Peyer's patch (tissue), 4 donors: ENCODE measurements around the gene SEC14L3. TPM values are rescaled to one million over a fixed set of nuclear protein-coding genes. Genes with fewer than 3 reads are reported as not detected.

Source experiments
- DNase-seq, 3 donors: peaks; one replicate each; pipeline ENCODE4 v3.0.0-alpha.2; 2017 to 2019
- H3K27ac ChIP-seq, 4 donors: fragments of 200-600 bp; sonication (generic); one replicate each; pipeline ENCODE4 v1.5.1; 2016 to 2019
- H3K27me3 ChIP-seq, 2 donors: fragments of 200-600 bp; sonication (generic); one replicate each; pipeline ENCODE4 v1.5.1; 2019
- H3K36me3 ChIP-seq, 3 donors: fragments of 200-600 bp; sonication (generic); one replicate each; pipeline ENCODE4 v1.5.1; 2016 to 2019
- H3K4me1 ChIP-seq, 4 donors: fragments of 200-600 bp; sonication (generic); one replicate each; pipeline ENCODE4 v1.5.1; 2016 to 2019
- H3K4me3 ChIP-seq, 4 donors: fragments of 200-600 bp; sonication (generic); 1 replicate in 3 of 4; 2 replicates in 1 of 4; pipeline ENCODE4 v1.5.1; 2016 to 2019; ENCODE audit warnings: mild to moderate bottlenecking in 1 of 4
- H3K9me3 ChIP-seq, 4 donors: fragments of 200-600 bp; sonication (generic); one replicate each; pipeline ENCODE4 v1.5.1; 2016 to 2019; ENCODE audit warnings: mild to moderate bottlenecking in 1 of 4
- CTCF ChIP-seq, 6 experiments: fragments of 450-650 bp in 4 of 6; fragments of 200-600 bp in 2 of 6; sonication (generic) in 1 of 6; IDR thresholded peaks; one replicate each; pipeline ENCODE4 v1.5.1; 2017 to 2019; ENCODE audit warnings: antibody characterized with exemption in 6 of 6, mild to moderate bottlenecking in 3 of 6, moderate library complexity in 1 of 6
- POLR2A ChIP-seq, 2 donors: fragments of 450-650 bp; IDR thresholded peaks; one replicate each; pipeline ENCODE4 v1.5.1; 2017; ENCODE audit warnings: antibody characterized with exemption in 2 of 2, mild to moderate bottlenecking in 2 of 2, moderate library complexity in 2 of 2
- total RNA-seq, 4 donors: library from RNA; depleted of rRNA; stranded (reverse); fragments of >200 nt; gene quantifications; one replicate each; pipeline ENCODE4 v1.1.0, GENCODE V29; 2016

Gene SEC14L3
- total RNA-seq, 4 donors from 2014 or later: not detected

GRCh38 chr22:30495041-30495784 lies 23.4 kb upstream of the SEC14L3 start:
- no peak overlapping the region for H3K27ac ChIP-seq
- H3K9me3 ChIP-seq: no peaks in the 10 kb centered on the region
- TF ChIP-seq POLR2A (IDR thresholded peaks at IDR 0.05) (no peak), CTCF (IDR thresholded peaks at IDR 0.05) (no peak)

GRCh38 chr22:30492144-30492543 lies 20.3 kb upstream of the SEC14L3 start:
- no peak for DNase-seq
- H3K9me3 ChIP-seq: no peaks in the 10 kb centered on the region
- H3K4me1 ChIP-seq: no peaks in the 10 kb centered on the region
- no peak overlapping the region for H3K4me3 ChIP-seq
- no peaks in the 10 kb centered on the region for H3K36me3 ChIP-seq
- H3K27me3 ChIP-seq: no peaks in the 10 kb centered on the region
- TF ChIP-seq POLR2A (IDR thresholded peaks at IDR 0.05): no peak
- H3K27ac ChIP-seq: no peak overlapping the region

More at GRCh38 chr22:30495041-30495784, 23.4 kb upstream of the SEC14L3 start:
- Histone ChIP-seq H3K4me3 (no peak overlapping the region), H3K36me3 (no peaks in the 10 kb centered on the region), H3K4me1 (no peaks in the 10 kb centered on the region), H3K27me3 (no peaks in the 10 kb centered on the region)
- DNase-seq: no peak

GRCh38 chr22:30491381-30491780 lies 19.6 kb upstream of the SEC14L3 start:
- H3K27ac ChIP-seq: no peak overlapping the region
- TF ChIP-seq POLR2A (IDR thresholded peaks at IDR 0.05): no peak
- no peak for TF ChIP-seq CTCF (IDR thresholded peaks at IDR 0.05)

GRCh38 chr22:30490399-30490798 lies 18.6 kb upstream of the SEC14L3 start:
- no peaks in the 10 kb centered on the region for H3K27me3 ChIP-seq
- H3K4me3 ChIP-seq: no peak overlapping the region
- H3K4me1 ChIP-seq: no peaks in the 10 kb centered on the region
- DNase-seq: no peak
- TF ChIP-seq CTCF (IDR thresholded peaks at IDR 0.05) (peak in 3 of 6 experiments; percentile 5 to 22 (median 20)), POLR2A (IDR thresholded peaks at IDR 0.05) (no peak)
- H3K27ac ChIP-seq: no peak overlapping the region
- H3K36me3 ChIP-seq: no peaks in the 10 kb centered on the region
- H3K9me3 ChIP-seq: no peaks in the 10 kb centered on the region

More at GRCh38 chr22:30491381-30491780, 19.6 kb upstream of the SEC14L3 start:
- Histone ChIP-seq H3K27me3 (no peaks in the 10 kb centered on the region), H3K4me1 (no peaks in the 10 kb centered on the region), H3K4me3 (no peak overlapping the region), H3K9me3 (no peaks in the 10 kb centered on the region), H3K36me3 (no peaks in the 10 kb centered on the region)
- DNase-seq: no peak

GRCh38 chr22:30488121-30488520 lies 16.3 kb upstream of the SEC14L3 start:
- no peak for DNase-seq
- H3K4me3 ChIP-seq: no peak overlapping the region
- TF ChIP-seq CTCF (IDR thresholded peaks at IDR 0.05): no peak
- TF ChIP-seq POLR2A (IDR thresholded peaks at IDR 0.05): no peak
- no peaks in the 10 kb centered on the region for H3K36me3 ChIP-seq
- H3K9me3 ChIP-seq: no peaks in the 10 kb centered on the region
- H3K4me1 ChIP-seq: no peaks in the 10 kb centered on the region
- H3K27me3 ChIP-seq: no peaks in the 10 kb centered on the region
- H3K27ac ChIP-seq: no peak overlapping the region

- Histone ChIP-seq H3K9me3 (no peaks in the 10 kb centered on the region), H3K27ac (no peak overlapping the region), H3K27me3 (no peaks in the 10 kb centered on the region), H3K4me1 (no peaks in the 10 kb centered on the region), H3K36me3 (no peaks in the 10 kb centered on the region), H3K4me3 (no peak overlapping the region)
- TF ChIP-seq POLR2A (IDR thresholded peaks at IDR 0.05) (no peak), CTCF (IDR thresholded peaks at IDR 0.05) (no peak)
- no peak for DNase-seq
Observed at GRCh38 chr22:30486661-30487115, 14.9 kb upstream of the SEC14L3 start.
